DND-41 (cell line): Measurements from ENCODE around the gene TFE3.
A peak's percentile ranks its signal among the peaks of the same experiment; 100 is the strongest.

Experiments used
- ATAC-seq: fragments of 200-7000 bp; cut with Tn5 transposase; 3 replicates; pipeline ENCODE4 v1.9.1; 2021; ENCODE audit warnings: low read depth; ENCODE audit not compliant: insufficient read depth
- DNase-seq: peaks from one replicate; pipeline ENCODE4 v3.0.0-alpha.2; 2020
- H2AFZ ChIP-seq: 2 replicates; pipeline ENCODE4 v1.6.0; 2012; ENCODE audit warnings: low read depth, low read length
- H3K27ac ChIP-seq: 2 replicates; pipeline ENCODE4 v1.5.1; 2012; ENCODE audit warnings: low read length, inconsistent platforms
- H3K27me3 ChIP-seq: fragments of 200-600 bp; sonication (generic); 2 replicates; pipeline ENCODE4 v1.6.0; 2012; ENCODE audit warnings: low read length, mild to moderate bottlenecking, inconsistent platforms; ENCODE audit not compliant: insufficient read depth, poor library complexity
- H3K36me3 ChIP-seq: 2 replicates; pipeline ENCODE4 v1.5.1; 2012; ENCODE audit warnings: low read length, inconsistent platforms; ENCODE audit not compliant: insufficient read depth
- H3K4me1 ChIP-seq: 2 replicates; pipeline ENCODE4 v1.5.1; 2012; ENCODE audit warnings: mild to moderate bottlenecking, low read length; ENCODE audit not compliant: insufficient read depth
- H3K4me2 ChIP-seq: 2 replicates; pipeline ENCODE4 v1.6.0; 2012; ENCODE audit warnings: mild to moderate bottlenecking, moderate library complexity, low read length, inconsistent platforms; ENCODE audit not compliant: insufficient read depth
- H3K4me3 ChIP-seq, 2 experiments: fragments of 200-600 bp in 1 of 2; shearing (Covaris generic) in 1 of 2; 2 replicates each; pipeline ENCODE4 v1.5.1; 2012 to 2016; ENCODE audit warnings: inconsistent platforms in 2 of 2, low read length in 2 of 2, mild to moderate bottlenecking in 2 of 2, low read depth in 1 of 2, moderate library complexity in 1 of 2
- H3K79me2 ChIP-seq: 2 replicates; pipeline ENCODE4 v1.6.0; 2012; ENCODE audit warnings: low read length, inconsistent platforms; ENCODE audit not compliant: insufficient read depth
- H3K9ac ChIP-seq: 2 replicates; pipeline ENCODE4 v1.6.0; 2012; ENCODE audit warnings: low read depth, mild to moderate bottlenecking, inconsistent platforms, low read length, moderate library complexity
- H3K9me3 ChIP-seq: 2 replicates; pipeline ENCODE4 v1.5.1; 2012; ENCODE audit warnings: low read length, moderate library complexity, mild to moderate bottlenecking, inconsistent platforms; ENCODE audit not compliant: insufficient read depth, severe bottlenecking
- H4K20me1 ChIP-seq: 2 replicates; pipeline ENCODE4 v1.6.0; 2012; ENCODE audit warnings: low read length; ENCODE audit not compliant: insufficient read depth
- CTCF ChIP-seq: IDR thresholded peaks from 2 replicates; pipeline ENCODE4 v1.5.1; 2012; ENCODE audit warnings: borderline replicate concordance, low read length, moderate library complexity, mild to moderate bottlenecking; ENCODE audit not compliant: poor library complexity, severe bottlenecking; ENCODE audit errors: extremely low read depth
- EZH2 ChIP-seq: IDR thresholded peaks from 3 replicates; pipeline ENCODE4 v1.6.1; 2012; ENCODE audit warnings: borderline replicate concordance, low read depth, mild to moderate bottlenecking, moderate library complexity, low read length, inconsistent platforms; ENCODE audit not compliant: severe bottlenecking

The TFE3 gene

GRCh38 chrX:49043220-49043986 lies at the start of gene TFE3:
Gene TFE3, minus strand, starts transcription at chrX:49043357. Its CDS starts 131 bp downstream, at chrX:49043226.
- Histone ChIP-seq H3K27me3 (no peaks in the 10 kb centered on the region), H4K20me1 (no peaks in the 10 kb centered on the region), H3K36me3 (peaks cover 11% of the 10 kb centered on the region), H3K4me3 (peak within 1 kb of the TSS; percentile 56 to 78), H3K9ac (peak within 1 kb of the TSS; percentile 83), H3K9me3 (no peaks in the 10 kb centered on the region), H3K27ac (peak within 1 kb of the TSS; percentile 77), H2AFZ (peak within 1 kb of the TSS; percentile 65), H3K4me2 (peak within 1 kb of the TSS; percentile 88), H3K4me1 (peaks cover 48% of the 10 kb centered on the region), H3K79me2 (peaks cover 19% of the 10 kb centered on the region)
- ATAC-seq, result peak; percentile 87
- peak; percentile 98 for DNase-seq
- TF ChIP-seq CTCF (peak; percentile 70), EZH2 (no peak)

GRCh38 chrX:49089553-49089952 lies 46.4 kb upstream of the TFE3 start:
- Histone ChIP-seq H3K36me3 (no peaks in the 10 kb centered on the region), H4K20me1 (no peaks in the 10 kb centered on the region), H3K4me1 (no peaks in the 10 kb centered on the region), H3K4me3 (no peak overlapping the region), H2AFZ (no peak overlapping the region), H3K27ac (no peak overlapping the region), H3K4me2 (no peak overlapping the region), H3K27me3 (no peaks in the 10 kb centered on the region), H3K9ac (no peak overlapping the region), H3K79me2 (no peaks in the 10 kb centered on the region), H3K9me3 (no peaks in the 10 kb centered on the region)
- DNase-seq (no peak), ATAC-seq (no peak)
- TF ChIP-seq CTCF (no peak), EZH2 (no peak)

GRCh38 chrX:49082271-49082871 lies 39.2 kb upstream of the TFE3 start:
- Histone ChIP-seq H3K36me3 (peaks cover 10% of the 10 kb centered on the region), H4K20me1 (no peaks in the 10 kb centered on the region), H3K4me2 (no peak overlapping the region), H3K4me3 (no peak overlapping the region), H3K9me3 (no peaks in the 10 kb centered on the region), H3K27me3 (no peaks in the 10 kb centered on the region), H3K9ac (no peak overlapping the region), H3K27ac (no peak overlapping the region), H2AFZ (no peak overlapping the region), H3K79me2 (peaks cover 13% of the 10 kb centered on the region), H3K4me1 (peaks cover 12% of the 10 kb centered on the region)
- DNase-seq (no peak), ATAC-seq (no peak)
- no peak for TF ChIP-seq CTCF
- TF ChIP-seq EZH2, result no peak
